ENCODE data around the gene COPS3.
A peak's percentile ranks its signal among the peaks of the same experiment; 100 is the strongest.

COPS3 gene

GRCh38 chr17:17205368-17206123 lies 75.5 kb downstream of the COPS3 start:
- peak overlapping the region in 1 of 2 experiments; percentile 87 for H3K4me3 ChIP-seq (ENCODE audit: insufficient read depth in 1 of 2, low read depth in 1 of 2, low read length in 2 of 2)
- peaks cover 5% of the 10 kb centered on the region for H3K4me1 ChIP-seq (ENCODE audit: control insufficient read depth, insufficient read depth, low read depth, low read length)
- no peak for DNase-seq
- 96% methylated on average over 70 of the region's 70 CpGs for WGBS
- H4K8ac ChIP-seq (ENCODE audit: low read length) = no peak overlapping the region
- peak overlapping the region; percentile 9 for H4K91ac ChIP-seq (ENCODE audit: low read length)
- no peaks in the 10 kb centered on the region for H3K9me3 ChIP-seq (ENCODE audit: control insufficient read depth, low read length)
- no peak overlapping the region for H3K4me2 ChIP-seq (ENCODE audit: low read length, poor library complexity, severe bottlenecking)
- H2AFZ ChIP-seq (ENCODE audit: low read depth, low read length) = no peak overlapping the region
- H2AK5ac ChIP-seq (ENCODE audit: low read length, severe bottlenecking) = no peak overlapping the region
- H2BK120ac ChIP-seq (ENCODE audit: low read depth, low read length) = no peak overlapping the region
- no peak overlapping the region for H3K23ac ChIP-seq (ENCODE audit: low read length in 2 of 2)
- H3K36me3 ChIP-seq (ENCODE audit: control insufficient read depth in 1 of 2, insufficient read depth in 2 of 2, low read depth in 1 of 2, low read length in 2 of 2) = peaks cover 20 to 23% of the 10 kb centered on the region in 2 experiments
- H3K79me1 ChIP-seq (replicated peaks; ENCODE audit: low read length, poor library complexity, severe bottlenecking) = no peaks in the 10 kb centered on the region
- no peak overlapping the region for H3K27ac ChIP-seq (ENCODE audit: low read length, poor library complexity, severe bottlenecking)
- no peak overlapping the region for H2BK15ac ChIP-seq (ENCODE audit: low read depth, poor library complexity, severe bottlenecking)
- no peaks in the 10 kb centered on the region for H3K27me3 ChIP-seq (ENCODE audit: control insufficient read depth in 1 of 2, insufficient read depth in 1 of 2, low read length in 2 of 2)
- H3K14ac ChIP-seq (ENCODE audit: low read length in 2 of 2) = no peak overlapping the region
- no peak overlapping the region for H2BK5ac ChIP-seq (ENCODE audit: low read depth, low read length, poor library complexity, severe bottlenecking)
- H3K4ac ChIP-seq (ENCODE audit: low read depth in 1 of 2, low read length in 2 of 2) = no peak overlapping the region
- H3K9ac ChIP-seq (ENCODE audit: low read length) = peak overlapping the region; percentile 90
- H3K18ac ChIP-seq (ENCODE audit: low read depth in 1 of 2, low read length in 2 of 2) = no peak overlapping the region
- no peak overlapping the region for H2BK12ac ChIP-seq (ENCODE audit: low read length in 2 of 2)

- Histone ChIP-seq H2BK15ac (ENCODE audit: low read depth, poor library complexity, severe bottlenecking) (no peak overlapping the region), H3K4me3 (ENCODE audit: insufficient read depth in 1 of 2, low read depth in 1 of 2, low read length in 2 of 2) (peak overlapping the region in 1 of 2 experiments; percentile 87), H3K27me3 (ENCODE audit: control insufficient read depth in 1 of 2, insufficient read depth in 1 of 2, low read length in 2 of 2) (no peaks in the 10 kb centered on the region), H2BK120ac (ENCODE audit: low read depth, low read length) (no peak overlapping the region), H3K9ac (ENCODE audit: low read length) (peak overlapping the region; percentile 90), H4K8ac (ENCODE audit: low read length) (peak overlapping the region; percentile 19), H3K79me1 (replicated peaks; ENCODE audit: low read length, poor library complexity, severe bottlenecking) (no peaks in the 10 kb centered on the region), H3K27ac (ENCODE audit: low read length, poor library complexity, severe bottlenecking) (no peak overlapping the region), H4K91ac (ENCODE audit: low read length) (no peak overlapping the region), H3K14ac (ENCODE audit: low read length in 2 of 2) (no peak overlapping the region), H3K4ac (ENCODE audit: low read depth in 1 of 2, low read length in 2 of 2) (no peak overlapping the region), H3K9me3 (ENCODE audit: control insufficient read depth, low read length) (no peaks in the 10 kb centered on the region), H3K4me2 (ENCODE audit: low read length, poor library complexity, severe bottlenecking) (no peak overlapping the region), H3K36me3 (ENCODE audit: control insufficient read depth in 1 of 2, insufficient read depth in 2 of 2, low read depth in 1 of 2, low read length in 2 of 2) (peaks cover 18 to 20% of the 10 kb centered on the region in 2 experiments), H2BK5ac (ENCODE audit: low read depth, low read length, poor library complexity, severe bottlenecking) (no peak overlapping the region), H3K18ac (ENCODE audit: low read depth in 1 of 2, low read length in 2 of 2) (no peak overlapping the region), H2AFZ (ENCODE audit: low read depth, low read length) (no peak overlapping the region), H2AK5ac (ENCODE audit: low read length, severe bottlenecking) (no peak overlapping the region), H3K23ac (ENCODE audit: low read length in 2 of 2) (no peak overlapping the region), H2BK12ac (ENCODE audit: low read length in 2 of 2) (no peak overlapping the region), H3K4me1 (ENCODE audit: control insufficient read depth, insufficient read depth, low read depth, low read length) (peaks cover 9% of the 10 kb centered on the region)
- 93% methylated on average over 14 of the region's 14 CpGs for WGBS
- no peak for DNase-seq
These were observed 76.3 kb downstream of the COPS3 start for GRCh38 chr17:17204635-17205231.

- H3K9ac ChIP-seq (ENCODE audit: low read length) = peak overlapping the region; percentile 90
- no peak overlapping the region for H4K91ac ChIP-seq (ENCODE audit: low read length)
- H2BK120ac ChIP-seq (ENCODE audit: low read depth, low read length) = no peak overlapping the region
- H3K4me1 ChIP-seq (ENCODE audit: control insufficient read depth, insufficient read depth, low read depth, low read length) = peaks cover 9% of the 10 kb centered on the region
- no peaks in the 10 kb centered on the region for H3K9me3 ChIP-seq (ENCODE audit: control insufficient read depth, low read length)
- H3K79me1 ChIP-seq (replicated peaks; ENCODE audit: low read length, poor library complexity, severe bottlenecking) = no peaks in the 10 kb centered on the region
- H4K8ac ChIP-seq (ENCODE audit: low read length) = no peak overlapping the region
- peak overlapping the region in 1 of 2 experiments; percentile 87 for H3K4me3 ChIP-seq (ENCODE audit: insufficient read depth in 1 of 2, low read depth in 1 of 2, low read length in 2 of 2)
- H3K4me2 ChIP-seq (ENCODE audit: low read length, poor library complexity, severe bottlenecking) = no peak overlapping the region
- no peaks in the 10 kb centered on the region for H3K27me3 ChIP-seq (ENCODE audit: control insufficient read depth in 1 of 2, insufficient read depth in 1 of 2, low read length in 2 of 2)
- no peak overlapping the region for H2BK15ac ChIP-seq (ENCODE audit: low read depth, poor library complexity, severe bottlenecking)
- no peak overlapping the region for H2AK5ac ChIP-seq (ENCODE audit: low read length, severe bottlenecking)
- H3K36me3 ChIP-seq (ENCODE audit: control insufficient read depth in 1 of 2, insufficient read depth in 2 of 2, low read depth in 1 of 2, low read length in 2 of 2) = peaks cover 17 to 20% of the 10 kb centered on the region in 2 experiments
- DNase-seq = no peak
- H2AFZ ChIP-seq (ENCODE audit: low read depth, low read length) = no peak overlapping the region
- no peak overlapping the region for H3K14ac ChIP-seq (ENCODE audit: low read length in 2 of 2)
- no peak overlapping the region for H3K4ac ChIP-seq (ENCODE audit: low read depth in 1 of 2, low read length in 2 of 2)
- no peak overlapping the region for H2BK12ac ChIP-seq (ENCODE audit: low read length in 2 of 2)
- H2BK5ac ChIP-seq (ENCODE audit: low read depth, low read length, poor library complexity, severe bottlenecking) = no peak overlapping the region
- no peak overlapping the region for H3K23ac ChIP-seq (ENCODE audit: low read length in 2 of 2)
- H3K27ac ChIP-seq (ENCODE audit: low read length, poor library complexity, severe bottlenecking) = no peak overlapping the region
- no peak overlapping the region for H3K18ac ChIP-seq (ENCODE audit: low read depth in 1 of 2, low read length in 2 of 2)
- WGBS = 89% methylated on average over 15 of the region's 15 CpGs
These were observed 76.9 kb downstream of the COPS3 start for GRCh38 chr17:17204041-17204591.

GRCh38 chr17:17203173-17203730 lies 77.8 kb downstream of the COPS3 start:
- no peaks in the 10 kb centered on the region for H3K27me3 ChIP-seq (ENCODE audit: control insufficient read depth in 1 of 2, insufficient read depth in 1 of 2, low read length in 2 of 2)
- H3K36me3 ChIP-seq (ENCODE audit: control insufficient read depth in 1 of 2, insufficient read depth in 2 of 2, low read depth in 1 of 2, low read length in 2 of 2) = peaks cover 17 to 20% of the 10 kb centered on the region in 2 experiments
- H3K23ac ChIP-seq (ENCODE audit: low read length in 2 of 2) = no peak overlapping the region
- no peak overlapping the region for H2BK120ac ChIP-seq (ENCODE audit: low read depth, low read length)
- peaks cover 9% of the 10 kb centered on the region for H3K4me1 ChIP-seq (ENCODE audit: control insufficient read depth, insufficient read depth, low read depth, low read length)
- no peak overlapping the region for H3K4ac ChIP-seq (ENCODE audit: low read depth in 1 of 2, low read length in 2 of 2)
- no peak overlapping the region for H3K18ac ChIP-seq (ENCODE audit: low read depth in 1 of 2, low read length in 2 of 2)
- no peak overlapping the region for H2AFZ ChIP-seq (ENCODE audit: low read depth, low read length)
- H2BK5ac ChIP-seq (ENCODE audit: low read depth, low read length, poor library complexity, severe bottlenecking) = no peak overlapping the region
- no peak for DNase-seq
- no peak overlapping the region for H3K4me3 ChIP-seq (ENCODE audit: insufficient read depth in 1 of 2, low read depth in 1 of 2, low read length in 2 of 2)
- no peak overlapping the region for H3K27ac ChIP-seq (ENCODE audit: low read length, poor library complexity, severe bottlenecking)
- no peak overlapping the region for H3K9ac ChIP-seq (ENCODE audit: low read length)
- no peak overlapping the region for H3K14ac ChIP-seq (ENCODE audit: low read length in 2 of 2)
- H2BK15ac ChIP-seq (ENCODE audit: low read depth, poor library complexity, severe bottlenecking) = peak overlapping the region; percentile 57
- no peak overlapping the region for H3K4me2 ChIP-seq (ENCODE audit: low read length, poor library complexity, severe bottlenecking)
- no peaks in the 10 kb centered on the region for H3K9me3 ChIP-seq (ENCODE audit: control insufficient read depth, low read length)
- H2BK12ac ChIP-seq (ENCODE audit: low read length in 2 of 2) = no peak overlapping the region
- no peak overlapping the region for H2AK5ac ChIP-seq (ENCODE audit: low read length, severe bottlenecking)
- no peaks in the 10 kb centered on the region for H3K79me1 ChIP-seq (replicated peaks; ENCODE audit: low read length, poor library complexity, severe bottlenecking)
- H4K8ac ChIP-seq (ENCODE audit: low read length) = no peak overlapping the region
- 93% methylated on average over 15 of the region's 15 CpGs for WGBS
- no peak overlapping the region for H4K91ac ChIP-seq (ENCODE audit: low read length)

Measured in mesenchymal stem cell (in vitro differentiated cells and primary cell).